ENCODE results near the gene CAMK2D.

CAMK2D gene

DNA sequence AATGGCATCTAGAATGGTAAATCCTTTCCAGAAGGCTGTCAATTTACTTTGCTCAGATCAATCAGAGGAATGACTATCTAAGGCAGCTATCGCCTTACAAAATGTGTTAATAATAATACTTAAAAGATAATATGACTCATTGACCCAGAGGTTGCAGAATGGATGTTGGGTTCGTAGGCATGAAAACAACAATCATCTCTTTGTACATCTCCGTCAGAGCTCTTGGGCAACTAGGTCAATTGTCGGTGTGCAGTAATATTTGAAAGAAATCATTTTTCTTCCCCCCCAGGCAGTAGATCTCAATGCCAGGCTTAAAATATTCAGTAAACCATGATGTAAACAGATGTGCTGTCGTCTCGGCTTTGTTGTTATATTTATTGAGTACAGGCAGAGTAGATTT is 165.1 kb downstream of the CAMK2D start:
- in situ Hi-C loops (cut with HindIII; ENCODE audit: low pct_ligation_motif_present, low pct_unique_long_range_greater_than_20kb, low sequenced_read_pairs) = no loop called here
- no peak for DNase-seq

GRCh38 chr4:113594231-113594556 is 167.3 kb downstream of the CAMK2D start:
- in situ Hi-C loops (cut with HindIII; ENCODE audit: low pct_ligation_motif_present, low pct_unique_long_range_greater_than_20kb, low sequenced_read_pairs) = no loop called here
- no peak for DNase-seq

DNA sequence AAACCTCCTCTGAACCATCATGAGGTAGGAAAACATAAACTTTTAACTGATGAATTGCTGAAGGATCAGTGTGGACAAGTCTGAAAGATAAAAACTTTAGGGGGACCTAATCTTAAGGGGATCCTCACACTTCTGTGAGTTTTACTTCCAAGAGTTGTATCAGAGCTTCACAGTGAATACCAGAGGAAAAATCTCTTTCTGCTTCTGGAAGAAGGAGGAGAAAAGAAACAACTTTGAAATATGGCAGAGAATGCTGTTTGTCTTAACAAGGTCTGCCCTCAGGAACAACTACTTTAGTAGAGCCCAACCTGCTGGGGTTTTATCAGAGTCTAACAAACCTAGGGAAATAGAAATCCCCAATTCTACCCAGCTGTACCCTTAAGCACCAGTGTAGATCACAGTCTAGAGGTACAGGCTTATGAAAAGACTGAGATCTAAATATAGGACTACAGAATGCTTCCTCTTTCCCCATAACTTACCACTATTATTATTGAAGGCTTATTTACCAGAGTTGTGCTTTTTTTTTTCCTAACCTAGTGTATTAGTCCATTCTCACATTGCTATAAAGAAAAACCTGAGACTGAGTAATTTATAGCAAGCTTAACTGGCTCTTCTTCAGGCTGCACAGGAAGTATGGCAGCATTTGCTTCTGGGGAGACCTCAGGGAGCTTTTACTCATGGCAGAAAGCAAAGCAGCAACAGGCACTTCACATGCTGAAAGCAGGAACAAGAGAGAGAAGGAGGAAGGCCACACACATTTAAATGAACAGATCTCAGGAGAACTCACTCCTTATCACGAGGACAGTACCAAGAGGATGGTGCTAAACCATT is 167.9 kb downstream of the CAMK2D start:
- in situ Hi-C loops (cut with HindIII; ENCODE audit: low pct_ligation_motif_present, low pct_unique_long_range_greater_than_20kb, low sequenced_read_pairs) = no loop called here
- DNase-seq = no peak

- in situ Hi-C loops (cut with HindIII; ENCODE audit: low pct_ligation_motif_present, low pct_unique_long_range_greater_than_20kb, low sequenced_read_pairs) = no loop called here
These were observed 169.6 kb downstream of the CAMK2D start for GRCh38 chr4:113591982-113592381.

GRCh38 chr4:113588895-113589668 is 172.5 kb downstream of the CAMK2D start:
- in situ Hi-C loops (cut with HindIII; ENCODE audit: low pct_ligation_motif_present, low pct_unique_long_range_greater_than_20kb, low sequenced_read_pairs) = no loop called here
- no peak for DNase-seq

More at GRCh38 chr4:113591982-113592381, 169.6 kb downstream of the CAMK2D start:
- no peak for DNase-seq

GRCh38 chr4:113587640-113588275 is 173.8 kb downstream of the CAMK2D start:
- in situ Hi-C loops (cut with HindIII; ENCODE audit: low pct_ligation_motif_present, low pct_unique_long_range_greater_than_20kb, low sequenced_read_pairs) = no loop called here
- no peak for DNase-seq

- DNase-seq = no peak
- in situ Hi-C loops (cut with HindIII; ENCODE audit: low pct_ligation_motif_present, low pct_unique_long_range_greater_than_20kb, low sequenced_read_pairs) = no loop called here
These were observed 174.4 kb downstream of the CAMK2D start for GRCh38 chr4:113587156-113587555.

DNA sequence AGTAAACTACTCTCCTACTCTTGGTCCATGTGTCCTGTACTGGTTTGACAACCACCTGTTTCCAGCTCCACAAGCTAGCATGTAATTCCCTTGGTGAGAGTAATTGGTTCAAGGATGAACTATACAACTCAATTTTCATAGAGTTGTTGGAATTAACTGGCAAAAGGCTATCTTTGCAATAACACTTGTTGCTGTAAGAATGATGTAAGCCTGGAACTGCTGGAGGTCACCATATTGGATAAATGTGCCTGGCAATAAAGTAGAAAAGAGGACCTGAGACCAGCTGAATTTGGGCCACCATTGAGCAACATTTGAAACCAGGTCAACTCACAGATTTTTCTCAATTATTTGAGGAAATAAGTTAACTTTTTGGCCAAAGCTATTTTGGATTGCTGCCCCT is 175.5 kb downstream of the CAMK2D start:
- DNase-seq = no peak
- in situ Hi-C loops (cut with HindIII; ENCODE audit: low pct_ligation_motif_present, low pct_unique_long_range_greater_than_20kb, low sequenced_read_pairs) = no loop called here

GRCh38 chr4:113584407-113585150 is 177.0 kb downstream of the CAMK2D start:
- in situ Hi-C loops (cut with HindIII; ENCODE audit: low pct_ligation_motif_present, low pct_unique_long_range_greater_than_20kb, low sequenced_read_pairs) = no loop called here
- peak; percentile 25 for DNase-seq

- DNase-seq = no peak
- in situ Hi-C loops (cut with HindIII; ENCODE audit: low pct_ligation_motif_present, low pct_unique_long_range_greater_than_20kb, low sequenced_read_pairs) = no loop called here
These were observed 178.8 kb downstream of the CAMK2D start for GRCh38 chr4:113582737-113583136.

GRCh38 chr4:113579360-113579759 is 182.2 kb downstream of the CAMK2D start:
- in situ Hi-C loops (cut with HindIII; ENCODE audit: low pct_ligation_motif_present, low pct_unique_long_range_greater_than_20kb, low sequenced_read_pairs) = no loop called here

DNA sequence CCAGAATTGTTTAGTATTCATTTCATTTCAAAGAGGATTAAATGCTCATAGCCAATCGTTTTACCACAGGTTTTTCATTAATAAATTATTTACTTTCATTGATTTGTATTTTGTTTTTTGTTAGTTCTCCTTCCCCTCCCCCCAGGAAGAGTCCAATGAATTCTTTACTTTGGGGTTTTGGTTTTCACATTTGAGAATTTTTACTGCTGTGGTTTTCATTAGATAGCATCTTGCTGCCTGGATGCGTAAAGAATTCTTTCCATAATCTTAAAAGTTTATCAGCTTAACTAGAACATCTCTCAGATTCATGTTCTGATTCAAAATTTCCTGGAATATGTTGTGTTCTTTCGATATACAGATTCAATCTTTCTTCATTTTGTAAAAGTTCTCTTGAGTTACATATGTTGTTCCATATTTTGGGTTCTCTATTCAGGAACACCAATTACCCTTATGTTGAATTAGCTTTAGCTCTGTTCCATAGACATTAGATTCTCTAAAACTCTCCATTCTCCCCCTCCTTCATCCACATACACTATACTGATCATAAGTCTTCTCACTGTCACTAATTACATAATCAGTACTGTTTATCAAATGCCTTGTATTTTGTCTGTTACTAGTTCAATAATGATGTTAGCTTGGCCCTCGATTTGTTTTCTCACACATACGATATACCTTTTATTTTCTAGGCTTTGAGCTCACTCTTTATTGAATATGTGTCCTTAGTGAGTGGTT is 184.4 kb downstream of the CAMK2D start:
- in situ Hi-C loops (cut with HindIII; ENCODE audit: low pct_ligation_motif_present, low pct_unique_long_range_greater_than_20kb, low sequenced_read_pairs) = no loop called here
- DNase-seq = no peak

More at GRCh38 chr4:113579360-113579759, 182.2 kb downstream of the CAMK2D start:
- no peak for DNase-seq

GRCh38 chr4:113575401-113575800 is 186.1 kb downstream of the CAMK2D start:
- DNase-seq = no peak
- in situ Hi-C loops (cut with HindIII; ENCODE audit: low pct_ligation_motif_present, low pct_unique_long_range_greater_than_20kb, low sequenced_read_pairs) = no loop called here

DNA sequence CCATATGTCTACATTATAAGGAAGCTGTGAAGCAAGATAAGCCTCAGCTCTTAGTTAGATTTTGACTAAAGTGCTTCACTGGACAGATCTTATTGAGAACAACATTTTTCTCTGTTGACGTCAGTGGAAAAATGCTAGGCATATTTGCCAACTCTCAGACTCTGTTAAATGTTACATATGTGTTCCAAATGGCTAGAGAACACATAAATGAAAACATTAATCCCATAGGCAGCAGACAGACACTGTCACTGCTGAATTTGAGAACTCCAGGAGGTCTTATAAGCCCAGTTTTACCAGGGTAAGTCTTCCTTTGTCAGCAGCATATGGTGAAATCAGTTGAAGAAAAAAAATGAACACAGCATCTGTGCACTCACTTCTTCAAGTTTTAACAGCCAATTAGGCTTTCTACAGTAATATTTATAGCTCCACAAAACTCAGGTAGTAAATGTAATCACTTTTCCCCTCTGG is 186.9 kb downstream of the CAMK2D start:
- DNase-seq = no peak
- in situ Hi-C loops (cut with HindIII; ENCODE audit: low pct_ligation_motif_present, low pct_unique_long_range_greater_than_20kb, low sequenced_read_pairs) = no loop called here

DNA sequence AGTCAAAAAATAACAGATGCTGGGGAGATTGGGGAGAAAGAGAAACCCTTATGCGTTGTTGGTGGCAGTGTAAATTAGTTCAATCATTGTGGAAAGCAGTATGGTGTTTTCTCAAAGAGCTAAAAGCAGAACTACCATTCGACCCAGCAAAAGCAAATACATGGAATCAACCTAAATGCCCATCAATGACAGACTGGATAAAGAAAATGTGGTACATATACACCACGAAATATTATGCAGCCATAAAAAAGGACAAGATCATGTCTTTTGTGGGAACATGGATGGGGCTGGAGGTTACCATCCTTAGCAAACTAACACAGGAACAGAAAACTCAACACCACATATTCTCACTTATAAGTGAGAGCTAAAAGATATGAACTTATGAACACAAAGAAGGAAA is 188.9 kb downstream of the CAMK2D start:
- in situ Hi-C loops (cut with HindIII; ENCODE audit: low pct_ligation_motif_present, low pct_unique_long_range_greater_than_20kb, low sequenced_read_pairs) = no loop called here
- no peak for DNase-seq

GRCh38 chr4:113566015-113566795 is 195.3 kb downstream of the CAMK2D start:
- no peak for DNase-seq
- in situ Hi-C loops (cut with HindIII; ENCODE audit: low pct_ligation_motif_present, low pct_unique_long_range_greater_than_20kb, low sequenced_read_pairs) = no loop called here

GRCh38 chr4:113565702-113566012 is 195.9 kb downstream of the CAMK2D start:
- no peak for DNase-seq
- in situ Hi-C loops (cut with HindIII; ENCODE audit: low pct_ligation_motif_present, low pct_unique_long_range_greater_than_20kb, low sequenced_read_pairs) = no loop called here

DNA sequence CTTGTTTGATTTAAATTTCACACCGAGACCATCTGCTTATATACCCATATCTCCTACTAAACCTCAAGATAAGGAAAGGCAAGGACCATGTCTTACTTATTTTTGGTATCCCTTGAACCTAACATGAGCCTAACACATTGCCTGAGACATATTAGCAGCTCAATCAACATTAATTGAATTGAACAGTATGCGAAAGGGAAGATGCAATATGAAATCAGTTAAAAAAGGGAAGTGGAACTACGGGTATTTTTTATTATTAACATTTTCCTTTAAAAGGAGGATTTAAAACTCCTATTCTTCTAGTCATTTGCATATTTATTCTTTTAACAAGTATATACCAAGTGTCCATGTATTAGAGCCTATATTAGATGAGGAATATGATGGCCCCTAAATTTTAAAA is 197.0 kb downstream of the CAMK2D start:
- in situ Hi-C loops (cut with HindIII; ENCODE audit: low pct_ligation_motif_present, low pct_unique_long_range_greater_than_20kb, low sequenced_read_pairs) = no loop called here
- no peak for DNase-seq

Data from ACHN (cell line).